PC-3 (cell line): Measurements from ENCODE around the gene HIBADH.

Experiments used
- CTCF ChIP-seq: fragments of 300-600 bp; sonication (generic); conservative IDR thresholded peaks from 2 replicates; pipeline ENCODE4 v1.5.1; 2017; ENCODE audit warnings: antibody characterized with exemption, low read depth, mild to moderate bottlenecking, low read length
- EZH2 ChIP-seq: fragments of 300-600 bp; sonication (generic); IDR thresholded peaks from one replicate; pipeline ENCODE4 v1.6.1; 2017; ENCODE audit warnings: antibody characterized with exemption, mild to moderate bottlenecking, low read length; ENCODE audit not compliant: unreplicated experiment

- no peak for TF ChIP-seq CTCF
- TF ChIP-seq EZH2, result no peak
Observed at GRCh38 chr7:27671675-27672074, 9.0 kb upstream of the HIBADH start.
